H1 (cell line): Measurements from ENCODE around the gene LBH. TPM values are rescaled to one million over a fixed set of nuclear protein-coding genes. Genes with fewer than 3 reads are reported as not detected.

Source experiments
- CTCF ChIA-PET: fragments of 300-600 bp; sonication (Branson Sonifier 250); formaldehyde crosslinking; loops from one replicate; lab custom pipeline; 2021; ENCODE audit not compliant: partially characterized antibody; lab: Charles Lee
- POLR2A ChIA-PET: fragments of 300-600 bp; sonication (Branson Sonifier 250); formaldehyde crosslinking; loops from one replicate; lab custom pipeline; 2021; ENCODE audit warnings: inconsistent platforms; ENCODE audit not compliant: partially characterized antibody; lab: Charles Lee
- DNase-seq, 2 experiments: peaks; one replicate each; pipeline versions ENCODE4 v3.0.0 to v3.0.0-alpha.2; 2010 to 2022; ENCODE audit warnings: low spot score in 2 of 2, low read depth in 1 of 2, mixed read lengths in 1 of 2
- FAIRE-seq: peaks from 2 replicates; lab custom pipeline; 2011; peaks lifted over from hg19 to GRCh38; lab: Jason Lieb, UNC
- H2AFZ ChIP-seq: 2 replicates; pipeline ENCODE4 v1.8.1; 2012; ENCODE audit warnings: low read length, inconsistent platforms
- H2AK5ac ChIP-seq: 2 replicates; pipeline ENCODE4 v1.6.1; 2013; ENCODE audit warnings: low read depth, low read length
- H2BK120ac ChIP-seq: replicated peaks from 2 replicates; pipeline ENCODE3; 2013; ENCODE audit warnings: low read depth, low read length, inconsistent platforms
- H2BK12ac ChIP-seq: 2 replicates; pipeline ENCODE4 v1.6.1; 2013; ENCODE audit warnings: low read depth, low read length
- H2BK15ac ChIP-seq: 2 replicates; pipeline ENCODE4 v1.6.1; 2013; ENCODE audit warnings: low read length
- H2BK20ac ChIP-seq: 2 replicates; pipeline ENCODE4 v1.6.1; 2013; ENCODE audit warnings: low read length
- H2BK5ac ChIP-seq: 2 replicates; pipeline ENCODE4 v1.6.1; 2013; ENCODE audit warnings: low read depth, low read length
- H3K14ac ChIP-seq: 2 replicates; pipeline ENCODE4 v1.6.1; 2013; ENCODE audit warnings: inconsistent platforms; ENCODE audit not compliant: insufficient read length
- H3K18ac ChIP-seq: 2 replicates; pipeline ENCODE4 v1.6.1; 2013; ENCODE audit warnings: low read length; ENCODE audit errors: extremely low read depth
- H3K23ac ChIP-seq: 2 replicates; pipeline ENCODE4 v1.6.1; 2013; ENCODE audit warnings: inconsistent platforms; ENCODE audit not compliant: insufficient read length
- H3K23me2 ChIP-seq: 2 replicates; pipeline ENCODE4 v1.6.1; 2013; ENCODE audit warnings: low read depth, low read length
- H3K27ac ChIP-seq: 2 replicates; pipeline ENCODE4 v1.6.1; 2011; ENCODE audit warnings: low read depth, low read length, inconsistent platforms
- H3K27me3 ChIP-seq, 4 experiments: replicated peaks in 1 of 4; 1 replicate in 1 of 4; 2 replicates in 3 of 4; pipeline versions ENCODE4 v1.6.1 to v1.8.1; 2011 to 2013; ENCODE audit warnings: low read length in 3 of 4, mild to moderate bottlenecking in 3 of 4, inconsistent platforms in 2 of 4, mixed read lengths in 2 of 4, moderate library complexity in 1 of 4; ENCODE audit not compliant: control insufficient read depth in 3 of 4, insufficient read depth in 3 of 4; ENCODE audit errors: extremely low read depth in 1 of 4
- H3K36me3 ChIP-seq, 4 experiments: 2 replicates each; pipeline versions ENCODE4 v1.6.1 to v1.8.1; 2011 to 2013; ENCODE audit warnings: mild to moderate bottlenecking in 4 of 4, low read length in 3 of 4, moderate library complexity in 2 of 4, control low read depth in 1 of 4, inconsistent platforms in 1 of 4; ENCODE audit not compliant: insufficient read depth in 4 of 4, control insufficient read depth in 2 of 4
- H3K4ac ChIP-seq: replicated peaks from 2 replicates; pipeline ENCODE3; 2013; ENCODE audit warnings: low read length, low read depth, mixed read lengths, inconsistent platforms; ENCODE audit not compliant: insufficient read length
- H3K4me1 ChIP-seq, 4 experiments: replicated peaks in 1 of 4; 1 replicate in 1 of 4; 2 replicates in 3 of 4; pipeline versions ENCODE4 v1.6.1 to v1.8.1; 2011 to 2013; ENCODE audit warnings: low read length in 3 of 4, inconsistent platforms in 2 of 4, mixed read lengths in 1 of 4; ENCODE audit not compliant: insufficient read depth in 4 of 4, control insufficient read depth in 3 of 4
- H3K4me2 ChIP-seq, 2 experiments: 2 replicates each; pipeline versions ENCODE4 v1.6.1 to v1.8.1; 2011 to 2013; ENCODE audit warnings: low read depth in 2 of 2, low read length in 2 of 2, control low read depth in 1 of 2, inconsistent platforms in 1 of 2, mild to moderate bottlenecking in 1 of 2; ENCODE audit not compliant: insufficient read depth in 1 of 2
- H3K4me3 ChIP-seq, 4 experiments: fragments of 200-600, 300-600 bp in 1 of 4; sonication (generic), shearing (Covaris generic), sonication (Bioruptor Twin) in 1 of 4; 2 replicates each; pipeline versions ENCODE4 v1.5.1 to v1.8.1; 2011 to 2016; ENCODE audit warnings: low read length in 4 of 4, low read depth in 3 of 4, control low read depth in 2 of 4, inconsistent platforms in 2 of 4, mild to moderate bottlenecking in 2 of 4, mixed read lengths in 1 of 4, moderate library complexity in 1 of 4; ENCODE audit not compliant: insufficient read depth in 2 of 4; ENCODE audit errors: extremely low read depth in 1 of 4
- H3K56ac ChIP-seq: replicated peaks from 2 replicates; pipeline ENCODE3; 2013; ENCODE audit warnings: low read depth, mild to moderate bottlenecking, mixed read lengths, low read length, inconsistent platforms; ENCODE audit not compliant: insufficient read length
- H3K79me1 ChIP-seq: 2 replicates; pipeline ENCODE4 v1.6.1; 2013; ENCODE audit warnings: low read depth, low read length, control low read depth
- H3K79me2 ChIP-seq, 2 experiments: 2 replicates each; pipeline versions ENCODE4 v1.6.1 to v1.8.1; 2012 to 2013; ENCODE audit warnings: low read length in 2 of 2, mild to moderate bottlenecking in 2 of 2, inconsistent platforms in 1 of 2; ENCODE audit not compliant: insufficient read depth in 2 of 2, control insufficient read depth in 1 of 2
- H3K9ac ChIP-seq, 4 experiments: replicated peaks in 1 of 4; 1 replicate in 1 of 4; 2 replicates in 3 of 4; pipeline versions ENCODE4 v1.6.1 to v1.8.1; 2011 to 2013; ENCODE audit warnings: low read depth in 3 of 4, low read length in 3 of 4, control low read depth in 2 of 4, mild to moderate bottlenecking in 2 of 4, moderate library complexity in 2 of 4, inconsistent platforms in 1 of 4; ENCODE audit errors: extremely low read depth in 1 of 4
- H3K9me3 ChIP-seq, 2 experiments: 2 replicates each; pipeline versions ENCODE4 v1.6.1 to v1.8.1; 2012 to 2013; ENCODE audit warnings: mild to moderate bottlenecking in 2 of 2, moderate library complexity in 2 of 2, control low read depth in 1 of 2, inconsistent platforms in 1 of 2, low read depth in 1 of 2, low read length in 1 of 2, mixed read lengths in 1 of 2; ENCODE audit not compliant: insufficient read depth in 2 of 2
- H4K20me1 ChIP-seq, 2 experiments: replicated peaks in 1 of 2; 2 replicates each; pipeline versions ENCODE3 to v1.8.1; 2011 to 2013; ENCODE audit warnings: inconsistent platforms in 2 of 2, low read length in 2 of 2, mild to moderate bottlenecking in 1 of 2; ENCODE audit not compliant: insufficient read depth in 2 of 2, control insufficient read depth in 1 of 2
- H4K5ac ChIP-seq: 2 replicates; pipeline ENCODE4 v1.6.1; 2013; ENCODE audit warnings: low read length, low read depth, mixed read lengths, inconsistent platforms; ENCODE audit not compliant: insufficient read length
- H4K8ac ChIP-seq: 2 replicates; pipeline ENCODE4 v1.8.0; 2013; ENCODE audit warnings: mild to moderate bottlenecking, moderate library complexity, low read length, inconsistent platforms; ENCODE audit not compliant: insufficient read depth; ENCODE audit errors: extremely low read depth
- H4K91ac ChIP-seq: replicated peaks from 2 replicates; pipeline ENCODE3; 2013; ENCODE audit warnings: low read length, mixed read lengths, inconsistent platforms; ENCODE audit not compliant: insufficient read length
- BACH1 ChIP-seq: IDR thresholded peaks from 2 replicates; pipeline ENCODE4 v1.6.1; 2012; ENCODE audit warnings: low read length, improper control_type of control experiment
- CBX5 ChIP-seq: fragments of 300-800, 300-1000 bp; sonication (generic); IDR thresholded peaks from 2 replicates; pipeline ENCODE4 v1.7.1; 2016; ENCODE audit warnings: antibody characterized with exemption, low read length, low read depth
- EZH2 ChIP-seq: fragments of 200-600 bp; sonication (generic); IDR thresholded peaks from 2 replicates; pipeline ENCODE4 v1.7.1; 2012; ENCODE audit warnings: low read depth, mild to moderate bottlenecking, moderate library complexity, low read length, inconsistent platforms; ENCODE audit not compliant: severe bottlenecking
- FOSL1 ChIP-seq: IDR thresholded peaks from 2 replicates; pipeline ENCODE4 v1.6.1; 2011; ENCODE audit warnings: mild to moderate bottlenecking, low read depth, low read length, moderate library complexity; ENCODE audit not compliant: insufficient read depth
- SP4 ChIP-seq: IDR thresholded peaks from 2 replicates; pipeline ENCODE4 v1.6.1; 2012; ENCODE audit warnings: low read length, inconsistent platforms
- TBP ChIP-seq: IDR thresholded peaks from 2 replicates; pipeline ENCODE4 v1.6.1; 2011; ENCODE audit warnings: low read depth, low read length, improper control_type of control experiment
- WGBS, 2 experiments: shearing (Covaris generic) in 1 of 2; methylation state at CpG; one replicate each; pipeline versions ENCODE4 v1.1.6 to v1.1.7; 2013 to 2015; ENCODE audit warnings: low lambda C conversion rate in 2 of 2, mixed read lengths in 2 of 2, inconsistent platforms in 1 of 2, low coverage in 1 of 2, missing lambda C conversion rate in 1 of 2; ENCODE audit not compliant: insufficient replicate concordance in 2 of 2, insufficient coverage in 1 of 2, insufficient read length in 1 of 2; ENCODE audit errors: extremely low coverage in 1 of 2, missing lambda C conversion rate in 1 of 2; 5-methylcytosine and 5-hydroxymethylcytosine counted together
- polyA plus RNA-seq, 7 experiments: library from polyadenylated mRNA; depleted of rRNA in 3 of 7; stranded (reverse) in 5 of 7; unstranded in 2 of 7; fragments of >200 nt in 5 of 7; fragments of 200-250 nt in 2 of 7; gene quantifications; 1 replicate in 5 of 7; 2 replicates in 1 of 7; 4 replicates in 1 of 7; pipeline versions ENCODE4 v1.2.1 to v1.2.3, GENCODE V29; 2011 to 2013; ENCODE audit warnings: missing spikeins in 2 of 7, mixed read lengths in 2 of 7
- total RNA-seq: library from RNA; stranded (reverse); fragmentation: NEBNext Ultra II Directional; extraction: Animal tissue kit (Norgen Biotek cat#: 25700); gene quantifications from 2 replicates; pipeline ENCODE4 v1.2.1, GENCODE V29; 2021
- TF ChIP-seq, protein P1 (sequence below), 3 experiments: IDR thresholded peaks; 1 replicate in 2 of 3; 2 replicates in 1 of 3; pipeline versions ENCODE4 v1.5.1 to v1.6.1; 2011; ENCODE audit warnings: low read length in 3 of 3, mild to moderate bottlenecking in 3 of 3, inconsistent platforms in 2 of 3, low read depth in 1 of 3, moderate library complexity in 1 of 3; ENCODE audit not compliant: insufficient read depth in 1 of 3; ENCODE audit errors: control extremely low read depth in 1 of 3

LBH gene
- total and polyA plus RNA-seq, 2 of the 8 experiments (the other 6 are each of a cell fraction or from before 2014, with no cell fraction given), result 25.7 to 34.5 TPM

DNA sequence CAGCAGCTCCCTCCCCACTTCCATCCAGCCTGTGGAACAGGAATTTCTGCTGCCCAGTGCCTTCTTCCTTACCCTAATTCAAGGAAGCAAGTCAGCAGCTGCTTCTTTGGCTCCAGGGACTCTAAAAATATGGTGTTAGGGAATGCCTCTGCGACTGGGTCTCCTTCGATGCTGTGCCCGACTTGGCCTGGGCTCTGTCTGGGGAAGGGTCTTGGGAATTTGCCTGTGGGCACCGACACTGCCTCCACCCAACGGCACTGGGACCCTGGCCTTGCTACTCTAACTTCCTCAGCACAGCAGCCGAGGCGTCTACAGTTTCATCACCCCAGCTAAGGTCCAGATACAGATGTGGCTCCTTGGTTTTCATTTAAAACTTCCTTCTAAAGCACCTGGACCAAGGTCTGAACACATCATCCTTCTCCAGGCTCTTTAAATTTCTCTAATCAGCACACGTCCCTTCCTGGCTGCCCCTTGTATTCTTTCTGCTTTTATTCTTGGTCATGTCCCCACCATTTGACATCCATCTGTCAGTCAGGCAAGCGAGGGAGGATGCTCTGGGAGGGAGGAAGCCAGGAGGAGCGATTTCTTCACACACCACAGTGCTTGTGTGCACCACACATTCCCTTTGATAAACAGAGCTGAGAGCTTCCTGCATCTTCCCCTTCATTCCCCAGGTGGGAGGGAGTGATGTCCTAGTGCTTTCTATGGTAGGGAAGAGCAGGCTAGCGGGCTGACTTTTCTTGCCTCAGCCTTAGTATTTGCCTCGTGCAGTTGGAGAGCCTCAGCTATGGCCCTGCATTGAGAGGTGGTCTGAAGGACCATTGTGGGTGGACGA, 6.8 kb downstream of the LBH start:
- Histone ChIP-seq H3K9ac (no peak overlapping the region), H2BK120ac (no peak overlapping the region), H3K4ac (no peak overlapping the region), H3K79me1 (no peaks in the 10 kb centered on the region), H2BK5ac (no peak overlapping the region), H3K27ac (no peak overlapping the region), H3K4me3 (no peak overlapping the region), H3K23me2 (no peaks in the 10 kb centered on the region), H4K8ac (no peak overlapping the region), H3K27me3 (peaks cover 0 to 3% (median 0%) of the 10 kb centered on the region in 4 experiments; a peak in 4 of 7 replicates), H4K91ac (no peak overlapping the region), H2AFZ (no peak overlapping the region), H3K79me2 (no peaks in the 10 kb centered on the region; a peak in 1 of 4 replicates), H3K36me3 (peaks cover 0 to 3% (median under 1%) of the 10 kb centered on the region in 4 experiments; a peak in 1 of 8 replicates), H4K20me1 (peaks cover 2% of the 10 kb centered on the region in 2 experiments), H3K9me3 (no peaks in the 10 kb centered on the region), H3K18ac (no peak overlapping the region), H3K14ac (no peak overlapping the region), H2BK20ac (no peak overlapping the region), H3K4me2 (no peak overlapping the region), H2AK5ac (no peak overlapping the region), H3K56ac (no peak overlapping the region), H3K4me1 (peaks cover 0 to 3% (median 1%) of the 10 kb centered on the region in 4 experiments; a peak in 2 of 7 replicates), H2BK15ac (no peak overlapping the region), H4K5ac (no peak overlapping the region), H3K23ac (no peak overlapping the region), H2BK12ac (no peak overlapping the region)
- POLR2A ChIA-PET, result interaction anchor here (0.9 to 1.3 kb wide), 2 partner anchors 8 to 12 kb away, joined by 4 to 8 read pairs; no protein-coding TSS in a partner anchor
- FAIRE-seq (no peak), DNase-seq (no peak)
- CTCF ChIA-PET, result interaction anchor here (0.6 to 5.4 kb wide), 38 partner anchors 9 to 543 kb away, joined by 3 to 74 read pairs (median 4); partner anchors contain the start of gene LBH
- 86% methylated on average over 13 of the region's 13 CpGs; no CpG with 5 or more reads in 1 of the 2 experiments for WGBS, 2 experiments
- TF ChIP-seq EZH2 (no peak), TBP (no peak), SP4 (no peak), CBX5 (no peak), BACH1 (no peak), FOSL1 (no peak)
- TF ChIP-seq, protein P1, sequence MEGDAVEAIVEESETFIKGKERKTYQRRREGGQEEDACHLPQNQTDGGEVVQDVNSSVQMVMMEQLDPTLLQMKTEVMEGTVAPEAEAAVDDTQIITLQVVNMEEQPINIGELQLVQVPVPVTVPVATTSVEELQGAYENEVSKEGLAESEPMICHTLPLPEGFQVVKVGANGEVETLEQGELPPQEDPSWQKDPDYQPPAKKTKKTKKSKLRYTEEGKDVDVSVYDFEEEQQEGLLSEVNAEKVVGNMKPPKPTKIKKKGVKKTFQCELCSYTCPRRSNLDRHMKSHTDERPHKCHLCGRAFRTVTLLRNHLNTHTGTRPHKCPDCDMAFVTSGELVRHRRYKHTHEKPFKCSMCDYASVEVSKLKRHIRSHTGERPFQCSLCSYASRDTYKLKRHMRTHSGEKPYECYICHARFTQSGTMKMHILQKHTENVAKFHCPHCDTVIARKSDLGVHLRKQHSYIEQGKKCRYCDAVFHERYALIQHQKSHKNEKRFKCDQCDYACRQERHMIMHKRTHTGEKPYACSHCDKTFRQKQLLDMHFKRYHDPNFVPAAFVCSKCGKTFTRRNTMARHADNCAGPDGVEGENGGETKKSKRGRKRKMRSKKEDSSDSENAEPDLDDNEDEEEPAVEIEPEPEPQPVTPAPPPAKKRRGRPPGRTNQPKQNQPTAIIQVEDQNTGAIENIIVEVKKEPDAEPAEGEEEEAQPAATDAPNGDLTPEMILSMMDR (IDR thresholded peaks at IDR 0.05; ENCODE audit: control extremely low read depth in 1 of 3, insufficient read depth in 1 of 3, low read depth in 1 of 3, low read length in 3 of 3), result no peak
